GM18867 (cell line): ENCODE measurements around the gene DRC3.
"Not testable (repeated sequence)": the region's sequence is repeated elsewhere in the genome, so short reads cannot be mapped to it uniquely, and the experiment has no call there.

Experiments
- ATAC-seq: cut with Tn5 transposase; IDR thresholded peaks from one replicate; pipeline ENCODE4 v1.9.1; 2021; ENCODE audit warnings: mild to moderate bottlenecking, moderate library complexity; ENCODE audit not compliant: unreplicated experiment

DRC3 gene

GRCh38 chr17:17972126-17972951, at the start of gene DRC3, which contains the start of gene TOM1L2:
DRC3 (plus strand) TSS chr17:17972862; CDS start chr17:17977599, 4,737 bp downstream.
TOM1L2 (minus strand) TSS chr17:17972400; CDS start chr17:17972313, 87 bp downstream.
- ATAC-seq = peak; percentile 92

GRCh38 chr17:17924131-17924856, 48.4 kb upstream of the DRC3 start:
- ATAC-seq = no peak

- ATAC-seq = no peak
These were observed 47.8 kb upstream of the DRC3 start for GRCh38 chr17:17924857-17925250.

GRCh38 chr17:17926036-17926435, 46.6 kb upstream of the DRC3 start:
- no peak for ATAC-seq

GRCh38 chr17:17926840-17927449, 45.7 kb upstream of the DRC3 start:
- no peak for ATAC-seq

GRCh38 chr17:17928398-17929287, 44.0 kb upstream of the DRC3 start:
- no peak for ATAC-seq

- ATAC-seq = no peak
These were observed 42.8 kb upstream of the DRC3 start for GRCh38 chr17:17929655-17930380.

- no peak for ATAC-seq
These were observed 42.0 kb upstream of the DRC3 start for GRCh38 chr17:17930674-17931073.

- no peak for ATAC-seq
These were observed 41.5 kb upstream of the DRC3 start for GRCh38 chr17:17931159-17931558.

GRCh38 chr17:17933775-17934174, 38.9 kb upstream of the DRC3 start:
- ATAC-seq = no peak

- no peak for ATAC-seq
These were observed 38.4 kb upstream of the DRC3 start for GRCh38 chr17:17934214-17934613.

- ATAC-seq = no peak
These were observed 37.9 kb upstream of the DRC3 start for GRCh38 chr17:17934806-17935205.

GRCh38 chr17:17935321-17936271, 37.1 kb upstream of the DRC3 start:
- ATAC-seq = no peak

- no peak for ATAC-seq
These were observed 35.3 kb upstream of the DRC3 start for GRCh38 chr17:17937201-17937853.

GRCh38 chr17:17937958-17938357, 34.7 kb upstream of the DRC3 start:
- ATAC-seq = no peak

GRCh38 chr17:17938388-17939107, 34.1 kb upstream of the DRC3 start:
- no peak for ATAC-seq

GRCh38 chr17:17939941-17940340, 32.7 kb upstream of the DRC3 start:
- ATAC-seq = not testable (repeated sequence)

- no peak for ATAC-seq
These were observed 32.2 kb upstream of the DRC3 start for GRCh38 chr17:17940441-17940911.
